ENCODE results near the gene NID1. TPM values are rescaled to one million over a fixed set of nuclear protein-coding genes. Genes with fewer than 3 reads are reported as not detected.

Gene NID1
- total and polyA plus RNA-seq, 2 donors (not counting 3 experiments of a cell fraction or from before 2014, with no cell fraction given): 87.0 to 109 TPM

DNA sequence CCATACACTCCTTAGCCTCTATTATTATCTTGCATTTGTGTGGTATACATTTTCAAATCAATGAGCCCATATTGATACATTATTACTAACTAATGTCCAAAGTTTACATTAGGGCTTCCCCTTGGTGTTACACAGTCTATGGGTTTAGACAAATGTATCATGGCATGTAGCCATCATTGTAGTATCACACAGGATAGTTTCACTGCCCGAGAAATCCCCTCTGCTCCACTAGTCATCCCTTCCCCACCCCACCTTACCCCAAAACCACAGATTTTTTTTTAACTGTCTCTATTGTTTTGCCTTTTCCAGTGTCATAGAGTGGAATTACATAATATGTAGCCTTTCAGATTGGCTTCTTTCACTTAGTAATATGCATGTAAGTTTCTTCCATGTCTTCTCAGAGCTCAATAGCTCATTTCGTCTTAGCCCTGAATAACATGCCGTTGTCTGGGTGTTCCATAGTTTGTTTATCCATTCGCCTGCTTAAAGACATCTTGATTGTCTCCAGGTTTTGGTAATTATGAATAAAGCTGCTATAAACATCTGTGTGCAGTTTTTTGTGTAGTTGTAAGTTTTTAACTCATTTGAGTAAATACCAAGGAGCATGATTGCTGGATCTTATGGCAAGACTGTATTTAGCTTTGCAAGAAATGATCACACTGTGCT is 111.8 kb downstream of the NID1 start:
- Histone ChIP-seq H3K36me3 (ENCODE audit: control insufficient read depth in 2 of 2, extremely low read depth in 1 of 2, insufficient read depth in 2 of 2, low read length in 2 of 2) (no peaks in the 10 kb centered on the region), H3K4me2 (ENCODE audit: insufficient read depth, low read length) (no peak overlapping the region), H3K9ac (replicated peaks; ENCODE audit: extremely low read depth, insufficient read depth, low read length) (no peak overlapping the region), H3K4me1 (ENCODE audit: control insufficient read depth, extremely low read depth, insufficient read depth, low read length) (no peaks in the 10 kb centered on the region), H3K27me3 (ENCODE audit: control insufficient read depth in 2 of 2, insufficient read depth in 2 of 2, low read length in 2 of 2) (peaks cover 0 to 1% of the 10 kb centered on the region in 2 experiments), H3K9me3 (replicated peaks; ENCODE audit: control insufficient read depth, insufficient read depth, low read length) (no peaks in the 10 kb centered on the region), H2AFZ (ENCODE audit: low read depth, low read length) (no peak overlapping the region), H4K20me1 (replicated peaks; ENCODE audit: control insufficient read depth, extremely low read depth, insufficient read depth, low read length) (no peaks in the 10 kb centered on the region), H3K4me3 (replicated peaks in 1 of 3; ENCODE audit: insufficient read depth in 1 of 3, low read depth in 1 of 3, low read length in 3 of 3) (no peak overlapping the region), H3K79me2 (ENCODE audit: control insufficient read depth, insufficient read depth, low read length) (no peaks in the 10 kb centered on the region), H3K9me1 (replicated peaks; ENCODE audit: control insufficient read depth, extremely low read depth, insufficient read depth, low read length) (no peaks in the 10 kb centered on the region), H3K27ac (ENCODE audit: insufficient read depth, low read depth, low read length) (no peak overlapping the region)
- TF ChIP-seq EZH2 (IDR thresholded peaks at IDR 0.05; ENCODE audit: borderline replicate concordance, low read depth, low read length, severe bottlenecking): no peak
- TF ChIP-seq, protein P1, sequence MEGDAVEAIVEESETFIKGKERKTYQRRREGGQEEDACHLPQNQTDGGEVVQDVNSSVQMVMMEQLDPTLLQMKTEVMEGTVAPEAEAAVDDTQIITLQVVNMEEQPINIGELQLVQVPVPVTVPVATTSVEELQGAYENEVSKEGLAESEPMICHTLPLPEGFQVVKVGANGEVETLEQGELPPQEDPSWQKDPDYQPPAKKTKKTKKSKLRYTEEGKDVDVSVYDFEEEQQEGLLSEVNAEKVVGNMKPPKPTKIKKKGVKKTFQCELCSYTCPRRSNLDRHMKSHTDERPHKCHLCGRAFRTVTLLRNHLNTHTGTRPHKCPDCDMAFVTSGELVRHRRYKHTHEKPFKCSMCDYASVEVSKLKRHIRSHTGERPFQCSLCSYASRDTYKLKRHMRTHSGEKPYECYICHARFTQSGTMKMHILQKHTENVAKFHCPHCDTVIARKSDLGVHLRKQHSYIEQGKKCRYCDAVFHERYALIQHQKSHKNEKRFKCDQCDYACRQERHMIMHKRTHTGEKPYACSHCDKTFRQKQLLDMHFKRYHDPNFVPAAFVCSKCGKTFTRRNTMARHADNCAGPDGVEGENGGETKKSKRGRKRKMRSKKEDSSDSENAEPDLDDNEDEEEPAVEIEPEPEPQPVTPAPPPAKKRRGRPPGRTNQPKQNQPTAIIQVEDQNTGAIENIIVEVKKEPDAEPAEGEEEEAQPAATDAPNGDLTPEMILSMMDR (IDR thresholded peaks at IDR 0.05; ENCODE audit: extremely low read depth in 1 of 2, insufficient read depth in 1 of 2, low read depth in 1 of 2, low read length in 2 of 2): no peak
- no peak for TF ChIP-seq MYC (IDR thresholded peaks at IDR 0.05; ENCODE audit: low read depth, low read length)
- TF ChIP-seq, protein P2, sequence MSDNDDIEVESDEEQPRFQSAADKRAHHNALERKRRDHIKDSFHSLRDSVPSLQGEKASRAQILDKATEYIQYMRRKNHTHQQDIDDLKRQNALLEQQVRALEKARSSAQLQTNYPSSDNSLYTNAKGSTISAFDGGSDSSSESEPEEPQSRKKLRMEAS (IDR thresholded peaks at IDR 0.05; ENCODE audit: insufficient read depth, insufficient read length): no peak
- no peak for TF ChIP-seq POLR2A (IDR thresholded peaks at IDR 0.05; ENCODE audit: low read depth, low read length)
- no peak for TF ChIP-seq FOS (IDR thresholded peaks at IDR 0.05; ENCODE audit: borderline replicate concordance, insufficient read depth, low read length)
- no peak for TF ChIP-seq GATA2 (IDR thresholded peaks at IDR 0.05; ENCODE audit: insufficient read depth, insufficient read length, low read depth, low read length)
- no peak for TF ChIP-seq JUN (IDR thresholded peaks at IDR 0.05; ENCODE audit: borderline replicate concordance, insufficient read depth, insufficient read length, low read depth)
- TF ChIP-seq POLR2AphosphoS5 (IDR thresholded peaks at IDR 0.05; ENCODE audit: insufficient read depth, low read depth, low read length): no peak
- ChIA-PET POLR2A (no interaction called here), CTCF (interaction anchor here (2.0 kb wide), 1 partner anchor 18 kb away, joined by 4 read pairs; no protein-coding TSS in a partner anchor)
- DNase-seq (ENCODE audit: low read depth, low spot score) (no peak), FAIRE-seq (no peak)
- intact Hi-C loops (cut with micrococcal nuclease): no loop called here
- no TSS peak for BruUV-seq (replicated peaks)
- dilution Hi-C loops (cut with MboI; ENCODE audit: extremely low pct_ligation_motif_present, low sequenced_read_pairs): no loop called here

All from endothelial cell of umbilical vein (primary cell).